Tibial nerve (tissue), 4 donors: ENCODE results near the gene GRIK4.

Experiments used
- CTCF ChIP-seq, 5 experiments: fragments of 200-600 bp in 3 of 5; fragments of 450-650 bp in 2 of 5; sonication (generic) in 3 of 5; IDR thresholded peaks; one replicate each; pipeline ENCODE4 v1.5.1; 2016 to 2019; ENCODE audit warnings: antibody characterized with exemption in 5 of 5, mild to moderate bottlenecking in 3 of 5, moderate library complexity in 2 of 5
- EP300 ChIP-seq, 2 donors: sonication (generic); formaldehyde crosslinking; IDR thresholded peaks; one replicate each; pipeline ENCODE4 v1.6.1; 2017; ENCODE audit warnings: antibody characterized with exemption in 2 of 2, mild to moderate bottlenecking in 1 of 2
- POLR2A ChIP-seq, 2 donors: fragments of 450-650 bp; IDR thresholded peaks; one replicate each; pipeline ENCODE4 v1.6.1; 2017; ENCODE audit warnings: antibody characterized with exemption in 2 of 2, mild to moderate bottlenecking in 2 of 2, moderate library complexity in 2 of 2

GRCh38 chr11:120707098-120707497 lies 195.6 kb downstream of the GRIK4 start:
- TF ChIP-seq POLR2A (IDR thresholded peaks at IDR 0.05) (no peak), EP300 (IDR thresholded peaks at IDR 0.05) (no peak), CTCF (IDR thresholded peaks at IDR 0.05) (no peak)
